Measurements from ENCODE around the gene JAZF1. TPM values are rescaled to one million over a fixed set of nuclear protein-coding genes. Genes with fewer than 3 reads are reported as not detected.

JAZF1 gene
- total RNA-seq, 1 donor from 2014 or later = 36.1 TPM

- H3K4me1 ChIP-seq = peaks cover 57% of the 10 kb centered on the region
- intact Hi-C loops (cut with DNase I) = no loop called here
- DNase-seq (ENCODE audit: extremely low spot score in 2 of 2) = no peak
Observed at GRCh38 chr7:27994639-27995038, 186.0 kb downstream of the JAZF1 start.

GRCh38 chr7:27992755-27993493, 187.7 kb downstream of the JAZF1 start:
- H3K4me1 ChIP-seq = peaks cover 50% of the 10 kb centered on the region
- TF ChIP-seq POLR2A (IDR thresholded peaks at IDR 0.05) = no peak
- no peak for TF ChIP-seq CTCF (IDR thresholded peaks at IDR 0.05)
- TF ChIP-seq POLR2AphosphoS5 (IDR thresholded peaks at IDR 0.05; ENCODE audit: insufficient read depth in 1 of 2, low read depth in 1 of 2) = no peak
- DNase-seq (ENCODE audit: extremely low spot score in 2 of 2) = no peak
- no peaks in the 10 kb centered on the region for H3K9me3 ChIP-seq
- H3K27me3 ChIP-seq = no peaks in the 10 kb centered on the region
- H3K36me3 ChIP-seq = no peaks in the 10 kb centered on the region
- H3K27ac ChIP-seq = no peak overlapping the region
- H3K4me3 ChIP-seq = no peak overlapping the region
- intact Hi-C loops (cut with DNase I) = no loop called here

More at GRCh38 chr7:27994639-27995038, 186.0 kb downstream of the JAZF1 start:
- no peaks in the 10 kb centered on the region for H3K36me3 ChIP-seq
- H3K27me3 ChIP-seq = no peaks in the 10 kb centered on the region
- no peaks in the 10 kb centered on the region for H3K9me3 ChIP-seq
- TF ChIP-seq POLR2A (IDR thresholded peaks at IDR 0.05) (no peak), POLR2AphosphoS5 (IDR thresholded peaks at IDR 0.05; ENCODE audit: insufficient read depth in 1 of 2, low read depth in 1 of 2) (no peak), CTCF (IDR thresholded peaks at IDR 0.05) (no peak)
- no peak overlapping the region for H3K4me3 ChIP-seq
- H3K27ac ChIP-seq = no peak overlapping the region

GRCh38 chr7:27992097-27992496, 188.5 kb downstream of the JAZF1 start:
- TF ChIP-seq CTCF (IDR thresholded peaks at IDR 0.05) (no peak), POLR2AphosphoS5 (IDR thresholded peaks at IDR 0.05; ENCODE audit: insufficient read depth in 1 of 2, low read depth in 1 of 2) (no peak), POLR2A (IDR thresholded peaks at IDR 0.05) (no peak)
- H3K9me3 ChIP-seq = no peaks in the 10 kb centered on the region
- no peaks in the 10 kb centered on the region for H3K27me3 ChIP-seq
- intact Hi-C loops (cut with DNase I) = no loop called here
- H3K4me3 ChIP-seq = no peak overlapping the region
- H3K36me3 ChIP-seq = no peaks in the 10 kb centered on the region
- DNase-seq (ENCODE audit: extremely low spot score in 2 of 2) = no peak
- peaks cover 50% of the 10 kb centered on the region for H3K4me1 ChIP-seq
- H3K27ac ChIP-seq = no peak overlapping the region

- DNase-seq (ENCODE audit: extremely low spot score in 2 of 2) = no peak
- Histone ChIP-seq H3K9me3 (no peaks in the 10 kb centered on the region), H3K4me3 (no peak overlapping the region), H3K4me1 (peaks cover 44% of the 10 kb centered on the region), H3K27ac (no peak overlapping the region), H3K27me3 (no peaks in the 10 kb centered on the region), H3K36me3 (no peaks in the 10 kb centered on the region)
- TF ChIP-seq POLR2A (IDR thresholded peaks at IDR 0.05) = no peak
- intact Hi-C loops (cut with DNase I) = no loop called here
Observed at GRCh38 chr7:27991006-27991528, 189.5 kb downstream of the JAZF1 start.

GRCh38 chr7:27976531-27976930, 204.1 kb downstream of the JAZF1 start:
- no peak for TF ChIP-seq CTCF (IDR thresholded peaks at IDR 0.05)
- no peak for TF ChIP-seq POLR2AphosphoS5 (IDR thresholded peaks at IDR 0.05; ENCODE audit: insufficient read depth in 1 of 2, low read depth in 1 of 2)
- no peak for TF ChIP-seq POLR2A (IDR thresholded peaks at IDR 0.05)
- Histone ChIP-seq H3K36me3 (no peaks in the 10 kb centered on the region), H3K4me1 (no peaks in the 10 kb centered on the region), H3K27me3 (no peaks in the 10 kb centered on the region), H3K27ac (no peak overlapping the region), H3K9me3 (no peaks in the 10 kb centered on the region), H3K4me3 (no peak overlapping the region)
- DNase-seq (ENCODE audit: extremely low spot score in 2 of 2) = no peak
- intact Hi-C loops (cut with DNase I) = no loop called here
